ENCODE data around the gene COQ8B. TPM values are rescaled to one million over a fixed set of nuclear protein-coding genes. Genes with fewer than 3 reads are reported as not detected.

COQ8B gene
- total RNA-seq, 2 donors from 2014 or later = 61.2 to 64.4 TPM

- WGBS = 2% methylated on average over 47 of the region's 56 CpGs
- Histone ChIP-seq H3K27ac (peak overlapping the region; percentile 74 to 83), H3K27me3 (replicated peaks; ENCODE audit: insufficient read depth) (no peaks in the 10 kb centered on the region), H3K9me3 (no peaks in the 10 kb centered on the region), H3K4me1 (replicated peaks) (peaks cover 16% of the 10 kb centered on the region), H3K36me3 (no peaks in the 10 kb centered on the region), H3K4me3 (peak overlapping the region; percentile 69 to 84)
- TF ChIP-seq POLR2AphosphoS5 (IDR thresholded peaks at IDR 0.05) = peak; percentile 79
- no peak for TF ChIP-seq CTCF (IDR thresholded peaks at IDR 0.05)
- TF ChIP-seq POLR2A (IDR thresholded peaks at IDR 0.05) = peak; percentile 22
- intact Hi-C loops (cut with DNase I) = loop anchor here (2.0 kb wide), 1 partner anchor 60 kb away; the partner anchor contains the start of genes ACTMAP and SNRPA
- peak; percentile 96 for DNase-seq (ENCODE audit: low spot score)
These were observed 25.8 kb downstream of the COQ8B start for GRCh38 chr19:40690693-40691420.

- Histone ChIP-seq H3K9me3 (no peaks in the 10 kb centered on the region), H3K4me3 (peak within 1 kb of the TSS; percentile 69 to 84), H3K4me1 (replicated peaks) (peaks cover 16% of the 10 kb centered on the region), H3K27me3 (replicated peaks; ENCODE audit: insufficient read depth) (no peaks in the 10 kb centered on the region), H3K36me3 (no peaks in the 10 kb centered on the region), H3K27ac (peak within 1 kb of the TSS; percentile 74 to 83)
- whole genome bisulfite sequencing = 3% methylated on average over 30 of the region's 50 CpGs
- DNase-seq (ENCODE audit: low spot score) = no peak
- TF ChIP-seq POLR2AphosphoS5 (IDR thresholded peaks at IDR 0.05) (no peak), POLR2A (IDR thresholded peaks at IDR 0.05) (peak; percentile 63)
- intact Hi-C loops (cut with DNase I) = loop anchor here (2.0 kb wide), 1 partner anchor 61 kb away; the partner anchor contains the start of genes ACTMAP and SNRPA
These were observed 26.5 kb downstream of the COQ8B start, which contains the start of gene NUMBL for GRCh38 chr19:40690050-40690692. NUMBL (minus strand) TSS chr19:40690651; CDS start chr19:40690483, 168 bp downstream.

- TF ChIP-seq POLR2AphosphoS5 (IDR thresholded peaks at IDR 0.05) (no peak), POLR2A (IDR thresholded peaks at IDR 0.05) (no peak), CTCF (IDR thresholded peaks at IDR 0.05) (no peak)
- Histone ChIP-seq H3K9me3 (no peaks in the 10 kb centered on the region), H3K4me3 (peak overlapping the region; percentile 69 to 84), H3K4me1 (replicated peaks) (peaks cover 16% of the 10 kb centered on the region), H3K27me3 (replicated peaks; ENCODE audit: insufficient read depth) (no peaks in the 10 kb centered on the region), H3K27ac (peak overlapping the region; percentile 74 to 83), H3K36me3 (no peaks in the 10 kb centered on the region)
- no peak for DNase-seq (ENCODE audit: low spot score)
- intact Hi-C loops (cut with DNase I) = loop anchor here (2.0 kb wide), 1 partner anchor 61 kb away; the partner anchor contains the start of genes ACTMAP and SNRPA
- WGBS = 16% methylated on average over 18 of the region's 18 CpGs
These were observed 27.2 kb downstream of the COQ8B start for GRCh38 chr19:40689339-40690049.

- 44% methylated on average over 4 of the region's 4 CpGs for WGBS
- peak overlapping the region; percentile 74 to 83 for H3K27ac ChIP-seq
- TF ChIP-seq POLR2AphosphoS5 (IDR thresholded peaks at IDR 0.05) (no peak), POLR2A (IDR thresholded peaks at IDR 0.05) (no peak), CTCF (IDR thresholded peaks at IDR 0.05) (no peak)
These were observed 27.7 kb downstream of the COQ8B start for GRCh38 chr19:40688987-40689338.

GRCh38 chr19:40688309-40688708 is 28.4 kb downstream of the COQ8B start:
- H3K9me3 ChIP-seq = no peaks in the 10 kb centered on the region
- peak overlapping the region in 1 of 2 donors; percentile 33 for H3K27ac ChIP-seq
- DNase-seq (ENCODE audit: low spot score) = no peak
- 50% methylated on average over 1 of the region's 1 CpG for WGBS
- no peaks in the 10 kb centered on the region for H3K36me3 ChIP-seq
- intact Hi-C loops (cut with DNase I) = no loop called here
- H3K27me3 ChIP-seq (replicated peaks; ENCODE audit: insufficient read depth) = no peaks in the 10 kb centered on the region
- H3K4me1 ChIP-seq (replicated peaks) = peaks cover 16% of the 10 kb centered on the region
- no peak for TF ChIP-seq CTCF (IDR thresholded peaks at IDR 0.05)
- TF ChIP-seq POLR2AphosphoS5 (IDR thresholded peaks at IDR 0.05) = peak; percentile 52
- no peak for TF ChIP-seq POLR2A (IDR thresholded peaks at IDR 0.05)
- no peak overlapping the region for H3K4me3 ChIP-seq

More at GRCh38 chr19:40688987-40689338, 27.7 kb downstream of the COQ8B start:
- Histone ChIP-seq H3K4me1 (replicated peaks) (peaks cover 16% of the 10 kb centered on the region), H3K36me3 (no peaks in the 10 kb centered on the region), H3K4me3 (peak overlapping the region; percentile 69 to 84), H3K9me3 (no peaks in the 10 kb centered on the region), H3K27me3 (replicated peaks; ENCODE audit: insufficient read depth) (no peaks in the 10 kb centered on the region)
- no peak for DNase-seq (ENCODE audit: low spot score)
- intact Hi-C loops (cut with DNase I) = no loop called here
